GM19023 (cell line): ENCODE measurements around the gene HDAC7.

Experiments used
- ATAC-seq: cut with Tn5 transposase; IDR thresholded peaks from one replicate; pipeline ENCODE4 v1.9.1; 2021; ENCODE audit warnings: mild to moderate bottlenecking, moderate library complexity; ENCODE audit not compliant: unreplicated experiment

The HDAC7 gene

GRCh38 chr12:47750229-47750798 lies 69.4 kb downstream of the HDAC7 start:
- ATAC-seq: no peak

- no peak for ATAC-seq
Observed at GRCh38 chr12:47748899-47749298, 70.8 kb downstream of the HDAC7 start.

GRCh38 chr12:47748507-47748828 lies 71.2 kb downstream of the HDAC7 start:
- no peak for ATAC-seq

GRCh38 chr12:47747596-47748506 lies 71.9 kb downstream of the HDAC7 start:
- no peak for ATAC-seq

- ATAC-seq: no peak
Observed at GRCh38 chr12:47747126-47747525, 72.6 kb downstream of the HDAC7 start.

GRCh38 chr12:47746523-47746922 lies 73.2 kb downstream of the HDAC7 start:
- ATAC-seq: no peak

- no peak for ATAC-seq
Observed at GRCh38 chr12:47746073-47746472, 73.6 kb downstream of the HDAC7 start.

- ATAC-seq: no peak
Observed at GRCh38 chr12:47745485-47746041, 74.1 kb downstream of the HDAC7 start.

GRCh38 chr12:47744778-47745436 lies 74.8 kb downstream of the HDAC7 start:
- no peak for ATAC-seq

- ATAC-seq: no peak
Observed at GRCh38 chr12:47744005-47744651, 75.6 kb downstream of the HDAC7 start.

- no peak for ATAC-seq
Observed at GRCh38 chr12:47743311-47743860, 76.3 kb downstream of the HDAC7 start.

- no peak for ATAC-seq
Observed at GRCh38 chr12:47742253-47742825, 77.4 kb downstream of the HDAC7 start.

GRCh38 chr12:47741340-47741703 lies 78.4 kb downstream of the HDAC7 start:
- no peak for ATAC-seq

GRCh38 chr12:47740606-47741339 lies 78.9 kb downstream of the HDAC7 start:
- peak; percentile 39 for ATAC-seq

GRCh38 chr12:47739979-47740378 lies 79.7 kb downstream of the HDAC7 start:
- ATAC-seq: peak; percentile 61

GRCh38 chr12:47739297-47739696 lies 80.4 kb downstream of the HDAC7 start:
- ATAC-seq: no peak

- no peak for ATAC-seq
Observed at GRCh38 chr12:47737936-47738594, 81.6 kb downstream of the HDAC7 start.

GRCh38 chr12:47736877-47737676 lies 82.6 kb downstream of the HDAC7 start:
- ATAC-seq: no peak

GRCh38 chr12:47736216-47736615 lies 83.5 kb downstream of the HDAC7 start:
- no peak for ATAC-seq
